ENCODE data around the gene EPHB4. TPM values are rescaled to one million over a fixed set of nuclear protein-coding genes. Genes with fewer than 3 reads are reported as not detected.

The EPHB4 gene
- total RNA-seq, 1 experiment from 2014 or later = 104 TPM

DNA sequence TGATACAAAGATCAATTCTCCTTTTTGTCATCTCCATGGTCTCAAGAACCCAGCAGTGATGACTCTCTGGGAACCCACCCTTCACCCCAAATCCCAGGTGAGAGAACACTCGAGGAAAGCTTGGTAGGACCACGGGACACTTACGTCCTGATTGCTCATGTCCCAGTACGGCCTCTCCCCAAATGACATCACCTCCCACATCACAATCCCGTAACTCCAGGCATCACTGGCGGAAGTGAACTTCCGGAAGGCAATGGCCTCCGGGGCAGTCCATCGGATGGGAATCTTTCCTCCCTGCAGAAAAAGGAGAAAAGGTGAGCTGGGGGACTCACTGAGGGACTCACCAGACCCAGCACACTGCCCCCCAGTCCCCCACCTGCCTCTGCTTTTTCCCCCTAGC lies 21.0 kb downstream of the EPHB4 start:
- TF ChIP-seq EZH2phosphoT487 (IDR thresholded peaks at IDR 0.05; ENCODE audit: borderline replicate concordance, low read length) (no peak), EZH2 (IDR thresholded peaks at IDR 0.05; ENCODE audit: low read length, unreplicated experiment) (no peak)
- TF ChIP-seq, protein P1, sequence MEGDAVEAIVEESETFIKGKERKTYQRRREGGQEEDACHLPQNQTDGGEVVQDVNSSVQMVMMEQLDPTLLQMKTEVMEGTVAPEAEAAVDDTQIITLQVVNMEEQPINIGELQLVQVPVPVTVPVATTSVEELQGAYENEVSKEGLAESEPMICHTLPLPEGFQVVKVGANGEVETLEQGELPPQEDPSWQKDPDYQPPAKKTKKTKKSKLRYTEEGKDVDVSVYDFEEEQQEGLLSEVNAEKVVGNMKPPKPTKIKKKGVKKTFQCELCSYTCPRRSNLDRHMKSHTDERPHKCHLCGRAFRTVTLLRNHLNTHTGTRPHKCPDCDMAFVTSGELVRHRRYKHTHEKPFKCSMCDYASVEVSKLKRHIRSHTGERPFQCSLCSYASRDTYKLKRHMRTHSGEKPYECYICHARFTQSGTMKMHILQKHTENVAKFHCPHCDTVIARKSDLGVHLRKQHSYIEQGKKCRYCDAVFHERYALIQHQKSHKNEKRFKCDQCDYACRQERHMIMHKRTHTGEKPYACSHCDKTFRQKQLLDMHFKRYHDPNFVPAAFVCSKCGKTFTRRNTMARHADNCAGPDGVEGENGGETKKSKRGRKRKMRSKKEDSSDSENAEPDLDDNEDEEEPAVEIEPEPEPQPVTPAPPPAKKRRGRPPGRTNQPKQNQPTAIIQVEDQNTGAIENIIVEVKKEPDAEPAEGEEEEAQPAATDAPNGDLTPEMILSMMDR (conservative IDR thresholded peaks at IDR 0.05; ENCODE audit: low read depth, low read length) = no peak
- no peak for ATAC-seq
- no peak for DNase-seq
- Histone ChIP-seq H4K20me1 (ENCODE audit: low read length) (no peaks in the 10 kb centered on the region), H2AFZ (ENCODE audit: low read length) (no peak overlapping the region), H3K9me2 (replicated peaks; ENCODE audit: low read length) (no peaks in the 10 kb centered on the region), H3K27ac (ENCODE audit: low read length) (no peak overlapping the region), H3K79me2 (ENCODE audit: low read length) (no peaks in the 10 kb centered on the region), H3K4me3 (ENCODE audit: low read length) (no peak overlapping the region), H3K4me2 (ENCODE audit: low read length) (no peak overlapping the region), H3F3A (ENCODE audit: low read length, unreplicated experiment) (no peaks in the 10 kb centered on the region), H3K27me3 (ENCODE audit: low read length) (no peaks in the 10 kb centered on the region), H3K9ac (ENCODE audit: low read length) (no peak overlapping the region), H3K9me3 (ENCODE audit: low read length) (no peaks in the 10 kb centered on the region), H3K4me1 (ENCODE audit: insufficient read depth, low read length) (peaks cover 26% of the 10 kb centered on the region), H3K36me3 (ENCODE audit: low read depth, low read length) (peaks cover 10% of the 10 kb centered on the region; the same call in 1 of the 2 replicates)
- ChIA-PET POLR2A (ENCODE audit: unreplicated experiment) (interaction anchor here (0.7 kb wide), 1 partner anchor 9 kb away, joined by 6 read pairs; no protein-coding TSS in a partner anchor), CTCF (no interaction called here)
- intact Hi-C loops (cut with micrococcal nuclease) = no loop called here
- BruUV-seq (replicated peaks) = no TSS peak

- no peaks in the 10 kb centered on the region for H3K9me3 ChIP-seq (ENCODE audit: low read length)
- no peak overlapping the region for H3K27ac ChIP-seq (ENCODE audit: low read length)
- DNase-seq = no peak
- no peak for TF ChIP-seq EZH2 (IDR thresholded peaks at IDR 0.05; ENCODE audit: low read length, unreplicated experiment)
- TF ChIP-seq EZH2phosphoT487 (IDR thresholded peaks at IDR 0.05; ENCODE audit: borderline replicate concordance, low read length) = no peak
- TF ChIP-seq, protein P1 (conservative IDR thresholded peaks at IDR 0.05; ENCODE audit: low read depth, low read length) = no peak
- H3K36me3 ChIP-seq (ENCODE audit: low read depth, low read length) = peaks cover 10% of the 10 kb centered on the region; the same call in 1 of the 2 replicates
- H4K20me1 ChIP-seq (ENCODE audit: low read length) = no peaks in the 10 kb centered on the region
- peaks cover 39% of the 10 kb centered on the region for H3K4me1 ChIP-seq (ENCODE audit: insufficient read depth, low read length)
- no peak for ATAC-seq
- H3K79me2 ChIP-seq (ENCODE audit: low read length) = no peaks in the 10 kb centered on the region
- no peaks in the 10 kb centered on the region for H3K9me2 ChIP-seq (replicated peaks; ENCODE audit: low read length)
- CTCF ChIA-PET = interaction anchor here (0.6 kb wide), 1 partner anchor 583 kb away, joined by 3 read pairs; no protein-coding TSS in a partner anchor
- no peak overlapping the region for H2AFZ ChIP-seq (ENCODE audit: low read length)
- H3K4me2 ChIP-seq (ENCODE audit: low read length) = no peak overlapping the region
- POLR2A ChIA-PET (ENCODE audit: unreplicated experiment) = no interaction called here
- no peaks in the 10 kb centered on the region for H3F3A ChIP-seq (ENCODE audit: low read length, unreplicated experiment)
- no TSS peak for BruUV-seq (replicated peaks)
- no peak overlapping the region for H3K9ac ChIP-seq (ENCODE audit: low read length)
- intact Hi-C loops (cut with micrococcal nuclease) = loop anchor here (5.0 kb wide), 1 partner anchor 62 kb away; the partner anchor contains the start of gene TRIP6
- no peaks in the 10 kb centered on the region for H3K27me3 ChIP-seq (ENCODE audit: low read length)
- no peak overlapping the region for H3K4me3 ChIP-seq (ENCODE audit: low read length)
Measured at GRCh38 chr7:100804681-100805431, 22.5 kb downstream of the EPHB4 start.

Data from PC-3 (cell line).